ENCODE results near the gene NT5M.

Gene NT5M

GRCh38 chr17:17361543-17361866 lies 58.3 kb downstream of the NT5M start:
- Histone ChIP-seq H3K36me3 (ENCODE audit: control insufficient read depth in 1 of 2, insufficient read depth in 2 of 2, low read length in 2 of 2) (no peaks in the 10 kb centered on the region), H3K4me3 (ENCODE audit: low read depth in 1 of 2, low read length in 2 of 2) (no peak overlapping the region), H3K9me3 (ENCODE audit: control insufficient read depth in 1 of 2, low read length in 2 of 2) (peaks cover 0 to 6% of the 10 kb centered on the region in 2 donors), H3K4me1 (ENCODE audit: control insufficient read depth in 1 of 2, insufficient read depth in 2 of 2, low read length in 2 of 2) (no peaks in the 10 kb centered on the region), H3K27ac (ENCODE audit: low read length) (no peak overlapping the region), H3K27me3 (ENCODE audit: low read depth, low read length) (no peaks in the 10 kb centered on the region)

DNA sequence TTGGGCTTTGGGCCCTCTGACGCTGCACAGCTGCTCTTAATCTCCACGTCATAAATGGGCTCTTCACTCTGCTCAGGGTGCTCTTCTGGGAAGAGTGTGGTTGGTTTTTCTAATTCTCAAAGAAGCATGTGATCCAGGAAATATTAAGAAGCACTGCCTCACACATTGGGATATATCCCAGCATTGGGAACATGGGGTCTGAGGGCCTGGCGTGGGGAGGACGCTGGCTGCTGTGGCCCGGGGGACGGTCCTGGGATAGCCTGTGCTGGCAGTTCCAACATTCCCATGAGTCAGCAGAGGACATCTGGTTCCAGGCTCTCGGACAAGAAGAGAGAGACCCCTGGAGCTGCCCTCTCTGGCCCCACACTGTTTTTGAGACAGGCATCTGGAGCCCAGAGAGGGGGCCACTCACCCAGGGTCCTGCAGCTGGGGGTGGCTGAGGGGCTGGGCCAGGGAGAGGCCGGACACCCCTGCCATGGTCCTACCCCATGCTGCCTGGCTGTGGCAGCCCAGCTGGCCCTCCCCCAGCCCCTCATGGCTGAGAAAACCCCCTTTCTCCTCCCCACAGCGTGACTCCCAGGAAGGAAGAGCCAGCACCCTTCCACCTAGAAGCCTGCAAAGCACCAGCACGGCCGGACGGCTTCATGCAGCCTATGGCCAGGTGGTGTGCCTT lies 58.8 kb downstream of the NT5M start:
- Histone ChIP-seq H3K27me3 (ENCODE audit: low read depth, low read length) (no peaks in the 10 kb centered on the region), H3K9me3 (ENCODE audit: control insufficient read depth in 1 of 2, low read length in 2 of 2) (peaks cover 0 to 6% of the 10 kb centered on the region in 2 donors), H3K27ac (ENCODE audit: low read length) (no peak overlapping the region), H3K4me1 (ENCODE audit: control insufficient read depth in 1 of 2, insufficient read depth in 2 of 2, low read length in 2 of 2) (no peaks in the 10 kb centered on the region), H3K4me3 (ENCODE audit: low read depth in 1 of 2, low read length in 2 of 2) (no peak overlapping the region), H3K36me3 (ENCODE audit: control insufficient read depth in 1 of 2, insufficient read depth in 2 of 2, low read length in 2 of 2) (no peaks in the 10 kb centered on the region)

DNA sequence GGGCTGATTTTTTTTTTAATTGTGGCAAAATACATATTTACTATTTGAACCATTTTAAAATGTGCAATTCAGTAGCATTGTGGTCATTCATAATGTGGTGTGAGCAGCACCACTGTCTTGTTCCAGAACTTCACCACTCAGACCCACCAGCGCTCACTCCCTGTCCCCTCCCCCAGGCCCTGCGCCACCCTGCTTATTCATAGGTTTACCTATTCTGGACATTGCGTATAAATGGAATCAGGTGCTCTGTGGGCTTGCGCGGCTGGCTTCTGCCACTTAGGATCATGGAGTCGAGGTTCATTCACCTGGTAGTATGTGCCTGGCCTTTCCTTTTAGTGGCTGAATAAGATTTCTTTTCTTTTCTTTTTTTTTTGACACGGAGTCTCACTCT lies 59.4 kb downstream of the NT5M start:
- Histone ChIP-seq H3K9me3 (ENCODE audit: control insufficient read depth in 1 of 2, low read length in 2 of 2) (peaks cover 0 to 6% of the 10 kb centered on the region in 2 donors), H3K4me3 (ENCODE audit: low read depth in 1 of 2, low read length in 2 of 2) (no peak overlapping the region), H3K27ac (ENCODE audit: low read length) (no peak overlapping the region), H3K27me3 (ENCODE audit: low read depth, low read length) (no peaks in the 10 kb centered on the region), H3K4me1 (ENCODE audit: control insufficient read depth in 1 of 2, insufficient read depth in 2 of 2, low read length in 2 of 2) (no peaks in the 10 kb centered on the region), H3K36me3 (ENCODE audit: control insufficient read depth in 1 of 2, insufficient read depth in 2 of 2, low read length in 2 of 2) (no peaks in the 10 kb centered on the region)

- Histone ChIP-seq H3K4me3 (ENCODE audit: low read depth in 1 of 2, low read length in 2 of 2) (no peak overlapping the region), H3K4me1 (ENCODE audit: control insufficient read depth in 1 of 2, insufficient read depth in 2 of 2, low read length in 2 of 2) (no peaks in the 10 kb centered on the region), H3K27ac (ENCODE audit: low read length) (no peak overlapping the region), H3K27me3 (ENCODE audit: low read depth, low read length) (no peaks in the 10 kb centered on the region), H3K36me3 (ENCODE audit: control insufficient read depth in 1 of 2, insufficient read depth in 2 of 2, low read length in 2 of 2) (no peaks in the 10 kb centered on the region), H3K9me3 (ENCODE audit: control insufficient read depth in 1 of 2, low read length in 2 of 2) (peaks cover 0 to 6% of the 10 kb centered on the region in 2 donors)
Observed at GRCh38 chr17:17363638-17364337, 60.6 kb downstream of the NT5M start.

- Histone ChIP-seq H3K4me1 (ENCODE audit: control insufficient read depth in 1 of 2, insufficient read depth in 2 of 2, low read length in 2 of 2) (no peaks in the 10 kb centered on the region), H3K27me3 (ENCODE audit: low read depth, low read length) (no peaks in the 10 kb centered on the region), H3K36me3 (ENCODE audit: control insufficient read depth in 1 of 2, insufficient read depth in 2 of 2, low read length in 2 of 2) (no peaks in the 10 kb centered on the region), H3K4me3 (ENCODE audit: low read depth in 1 of 2, low read length in 2 of 2) (no peak overlapping the region), H3K9me3 (ENCODE audit: control insufficient read depth in 1 of 2, low read length in 2 of 2) (peaks cover 0 to 6% of the 10 kb centered on the region in 2 donors), H3K27ac (ENCODE audit: low read length) (no peak overlapping the region)
Observed at GRCh38 chr17:17364338-17364667, 61.1 kb downstream of the NT5M start.

DNA sequence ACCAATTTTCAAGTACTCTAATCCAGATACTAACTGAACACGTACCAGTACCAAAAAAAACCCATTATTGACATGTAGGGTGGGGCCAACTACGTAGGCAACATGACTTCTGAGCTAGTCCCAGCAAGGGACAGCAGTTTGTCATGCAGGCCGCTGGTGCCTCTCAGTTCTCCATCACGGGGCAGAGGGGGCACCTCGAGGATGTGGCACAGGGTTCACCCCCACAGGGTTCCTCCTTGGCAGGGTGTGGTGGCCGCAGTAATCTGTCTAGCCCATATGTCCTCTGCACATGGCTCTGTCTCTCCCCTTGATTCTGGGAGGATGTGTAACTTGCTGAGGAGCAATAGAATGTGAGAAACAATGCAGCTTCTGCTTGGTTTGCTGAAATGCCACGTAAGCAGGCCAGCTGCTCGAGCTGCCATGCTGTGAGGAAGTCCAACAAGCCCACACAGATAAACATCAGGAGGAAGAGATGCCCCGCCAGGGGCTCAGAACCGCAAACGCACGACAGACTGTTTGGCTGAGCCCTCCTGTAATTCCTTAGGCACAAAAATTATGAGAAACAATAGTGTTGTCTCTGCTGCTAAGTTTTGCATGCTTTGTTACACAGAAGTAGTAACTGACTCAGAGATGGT lies 62.4 kb downstream of the NT5M start:
- Histone ChIP-seq H3K4me3 (ENCODE audit: low read depth in 1 of 2, low read length in 2 of 2) (no peak overlapping the region), H3K36me3 (ENCODE audit: control insufficient read depth in 1 of 2, insufficient read depth in 2 of 2, low read length in 2 of 2) (no peaks in the 10 kb centered on the region), H3K27me3 (ENCODE audit: low read depth, low read length) (no peaks in the 10 kb centered on the region), H3K27ac (ENCODE audit: low read length) (no peak overlapping the region), H3K4me1 (ENCODE audit: control insufficient read depth in 1 of 2, insufficient read depth in 2 of 2, low read length in 2 of 2) (no peaks in the 10 kb centered on the region), H3K9me3 (ENCODE audit: control insufficient read depth in 1 of 2, low read length in 2 of 2) (peaks cover 0 to 6% of the 10 kb centered on the region in 2 donors)

DNA sequence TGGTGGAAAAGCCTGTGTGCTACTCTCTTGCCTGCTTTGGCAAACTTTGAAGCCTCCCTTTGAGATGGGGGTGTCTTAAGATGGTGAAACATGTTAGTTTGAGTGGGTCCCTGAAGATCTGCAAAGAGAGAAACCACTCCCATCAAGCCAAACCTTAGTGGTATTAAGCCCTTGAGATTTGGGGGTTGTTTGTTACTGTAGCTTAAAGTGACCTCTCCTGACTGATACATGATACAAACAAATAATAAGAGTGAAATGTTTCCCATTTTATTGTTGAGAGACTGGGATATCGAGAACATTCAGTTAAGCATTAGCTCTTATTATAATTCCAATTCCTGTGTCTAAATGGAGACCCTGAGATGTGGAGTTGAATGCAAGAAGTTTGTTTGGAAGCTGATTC lies 63.1 kb downstream of the NT5M start:
- H3K36me3 ChIP-seq (ENCODE audit: control insufficient read depth in 1 of 2, insufficient read depth in 2 of 2, low read length in 2 of 2), result no peaks in the 10 kb centered on the region
- no peaks in the 10 kb centered on the region for H3K4me1 ChIP-seq (ENCODE audit: control insufficient read depth in 1 of 2, insufficient read depth in 2 of 2, low read length in 2 of 2)
- H3K27me3 ChIP-seq (ENCODE audit: low read depth, low read length), result no peaks in the 10 kb centered on the region
- peaks cover 0 to 6% of the 10 kb centered on the region in 2 donors for H3K9me3 ChIP-seq (ENCODE audit: control insufficient read depth in 1 of 2, low read length in 2 of 2)
- H3K27ac ChIP-seq (ENCODE audit: low read length), result no peak overlapping the region
- H3K4me3 ChIP-seq (ENCODE audit: low read depth in 1 of 2, low read length in 2 of 2), result no peak overlapping the region

GRCh38 chr17:17366941-17367875 lies 64.0 kb downstream of the NT5M start:
- peaks cover 0 to 6% of the 10 kb centered on the region in 2 donors for H3K9me3 ChIP-seq (ENCODE audit: control insufficient read depth in 1 of 2, low read length in 2 of 2)
- H3K27me3 ChIP-seq (ENCODE audit: low read depth, low read length), result no peaks in the 10 kb centered on the region
- H3K27ac ChIP-seq (ENCODE audit: low read length), result no peak overlapping the region
- no peak overlapping the region for H3K4me3 ChIP-seq (ENCODE audit: low read depth in 1 of 2, low read length in 2 of 2)
- no peaks in the 10 kb centered on the region for H3K4me1 ChIP-seq (ENCODE audit: control insufficient read depth in 1 of 2, insufficient read depth in 2 of 2, low read length in 2 of 2)
- no peaks in the 10 kb centered on the region for H3K36me3 ChIP-seq (ENCODE audit: control insufficient read depth in 1 of 2, insufficient read depth in 2 of 2, low read length in 2 of 2)

DNA sequence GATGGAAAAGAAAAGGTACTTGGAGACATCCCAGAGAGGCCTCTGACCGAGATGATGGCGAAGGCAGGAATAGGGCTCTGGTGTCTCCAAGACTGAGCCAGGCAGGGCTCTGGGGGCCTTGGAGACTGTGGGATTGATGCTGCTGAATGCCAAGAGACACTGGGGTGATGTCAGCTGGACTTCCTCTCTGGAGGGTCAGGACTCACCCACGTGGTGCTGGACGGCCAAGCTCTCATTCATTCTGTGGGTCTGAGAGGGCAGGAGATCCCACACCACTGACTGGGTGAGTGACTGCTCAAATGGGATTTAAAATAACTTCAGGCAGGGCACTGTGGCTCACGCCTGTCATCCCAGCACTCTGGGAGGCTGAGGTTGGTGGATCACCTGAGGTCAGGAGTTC lies 64.8 kb downstream of the NT5M start:
- Histone ChIP-seq H3K27me3 (ENCODE audit: low read depth, low read length) (no peaks in the 10 kb centered on the region), H3K4me1 (ENCODE audit: control insufficient read depth in 1 of 2, insufficient read depth in 2 of 2, low read length in 2 of 2) (no peaks in the 10 kb centered on the region), H3K27ac (ENCODE audit: low read length) (no peak overlapping the region), H3K36me3 (ENCODE audit: control insufficient read depth in 1 of 2, insufficient read depth in 2 of 2, low read length in 2 of 2) (no peaks in the 10 kb centered on the region), H3K4me3 (ENCODE audit: low read depth in 1 of 2, low read length in 2 of 2) (no peak overlapping the region), H3K9me3 (ENCODE audit: control insufficient read depth in 1 of 2, low read length in 2 of 2) (peaks cover 0 to 6% of the 10 kb centered on the region in 2 donors)

DNA sequence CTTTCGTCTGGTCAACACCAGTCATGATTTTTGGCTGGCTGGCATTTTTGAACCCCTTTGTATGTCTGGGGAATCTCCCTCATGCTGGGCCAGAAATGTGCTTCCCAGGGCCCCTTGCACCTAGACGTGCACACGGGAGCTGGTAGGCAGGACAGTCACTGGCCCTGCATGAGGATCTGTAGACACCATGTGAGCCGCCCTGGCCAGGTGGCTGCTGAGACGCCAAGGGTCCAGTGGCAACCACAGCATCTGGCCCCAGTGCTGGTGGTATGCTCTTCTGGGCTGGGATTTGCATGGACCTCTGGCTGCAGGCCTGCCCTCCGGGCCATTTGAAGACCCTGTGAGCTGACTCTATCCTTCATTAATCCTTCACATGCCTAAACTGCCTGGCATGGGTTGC lies 67.5 kb downstream of the NT5M start:
- H3K27me3 ChIP-seq (ENCODE audit: low read depth, low read length), result no peaks in the 10 kb centered on the region
- no peak overlapping the region for H3K27ac ChIP-seq (ENCODE audit: low read length)
- no peak overlapping the region for H3K4me3 ChIP-seq (ENCODE audit: low read depth in 1 of 2, low read length in 2 of 2)
- no peaks in the 10 kb centered on the region for H3K36me3 ChIP-seq (ENCODE audit: control insufficient read depth in 1 of 2, insufficient read depth in 2 of 2, low read length in 2 of 2)
- H3K4me1 ChIP-seq (ENCODE audit: control insufficient read depth in 1 of 2, insufficient read depth in 2 of 2, low read length in 2 of 2), result no peaks in the 10 kb centered on the region
- H3K9me3 ChIP-seq (ENCODE audit: control insufficient read depth in 1 of 2, low read length in 2 of 2), result peaks cover 0 to 5% of the 10 kb centered on the region in 2 donors

DNA sequence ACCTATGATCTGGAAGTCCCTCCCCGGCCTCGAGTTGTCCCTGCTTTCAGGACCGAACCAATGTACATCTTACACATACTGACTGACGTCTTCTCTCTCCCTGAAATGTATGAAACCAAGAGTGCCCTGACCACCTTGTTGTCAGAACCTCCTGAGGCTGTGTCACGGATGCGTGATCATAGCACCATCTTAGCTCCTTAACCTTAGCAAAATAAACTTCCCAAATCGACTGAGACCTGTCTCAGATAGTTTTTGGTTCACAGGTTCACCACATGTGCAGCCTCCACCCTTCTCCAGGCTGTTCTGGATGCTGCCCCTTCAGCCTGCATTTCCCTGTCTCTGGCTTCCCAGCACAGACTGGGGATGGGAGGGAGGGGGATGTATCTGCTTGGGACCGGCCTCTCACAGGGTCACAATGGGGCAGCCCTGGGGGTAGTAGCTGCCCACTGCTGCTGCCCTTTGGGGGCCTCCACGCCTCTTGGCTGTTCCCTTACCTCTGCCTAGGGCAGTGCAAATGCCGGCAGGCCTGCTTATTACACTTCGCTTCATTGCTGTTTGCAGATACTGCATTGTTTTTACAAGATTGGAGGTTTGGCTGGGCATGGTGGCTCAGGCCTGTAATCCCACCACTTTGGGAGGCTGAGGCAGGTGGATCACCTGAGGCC lies 69.8 kb downstream of the NT5M start:
- H3K27ac ChIP-seq (ENCODE audit: low read length), result no peak overlapping the region
- no peaks in the 10 kb centered on the region for H3K36me3 ChIP-seq (ENCODE audit: control insufficient read depth in 1 of 2, insufficient read depth in 2 of 2, low read length in 2 of 2)
- H3K4me1 ChIP-seq (ENCODE audit: control insufficient read depth in 1 of 2, insufficient read depth in 2 of 2, low read length in 2 of 2), result no peaks in the 10 kb centered on the region
- H3K4me3 ChIP-seq (ENCODE audit: low read depth in 1 of 2, low read length in 2 of 2), result no peak overlapping the region
- no peaks in the 10 kb centered on the region for H3K27me3 ChIP-seq (ENCODE audit: low read depth, low read length)
- H3K9me3 ChIP-seq (ENCODE audit: control insufficient read depth in 1 of 2, low read length in 2 of 2), result no peaks in the 10 kb centered on the region
